Measurements from ENCODE around the gene TEX51.

DNA sequence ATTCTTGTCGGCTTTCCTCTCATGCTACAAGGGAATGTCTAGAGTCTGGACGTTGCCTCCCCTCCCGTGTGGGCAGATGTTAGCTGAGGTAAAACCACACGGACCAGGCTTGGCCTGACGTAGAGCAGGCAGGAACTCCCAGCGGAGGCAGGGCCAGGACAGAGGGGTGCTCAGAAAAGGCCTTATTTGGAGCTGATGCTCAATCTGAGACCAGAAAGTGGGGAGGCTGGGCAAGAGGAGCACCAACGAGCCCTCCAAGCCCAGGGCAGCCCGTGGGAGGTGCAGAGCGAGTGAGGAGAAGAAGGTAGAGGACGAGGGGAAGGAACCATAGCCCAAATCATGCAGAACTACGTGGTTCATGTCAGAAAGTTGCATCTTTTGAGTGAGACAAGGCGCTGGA lies 9.0 kb downstream of the TEX51 start:
- no peak for TF ChIP-seq MYC (IDR thresholded peaks at IDR 0.05; ENCODE audit: low read depth, low read length)
- TF ChIP-seq, protein P1, sequence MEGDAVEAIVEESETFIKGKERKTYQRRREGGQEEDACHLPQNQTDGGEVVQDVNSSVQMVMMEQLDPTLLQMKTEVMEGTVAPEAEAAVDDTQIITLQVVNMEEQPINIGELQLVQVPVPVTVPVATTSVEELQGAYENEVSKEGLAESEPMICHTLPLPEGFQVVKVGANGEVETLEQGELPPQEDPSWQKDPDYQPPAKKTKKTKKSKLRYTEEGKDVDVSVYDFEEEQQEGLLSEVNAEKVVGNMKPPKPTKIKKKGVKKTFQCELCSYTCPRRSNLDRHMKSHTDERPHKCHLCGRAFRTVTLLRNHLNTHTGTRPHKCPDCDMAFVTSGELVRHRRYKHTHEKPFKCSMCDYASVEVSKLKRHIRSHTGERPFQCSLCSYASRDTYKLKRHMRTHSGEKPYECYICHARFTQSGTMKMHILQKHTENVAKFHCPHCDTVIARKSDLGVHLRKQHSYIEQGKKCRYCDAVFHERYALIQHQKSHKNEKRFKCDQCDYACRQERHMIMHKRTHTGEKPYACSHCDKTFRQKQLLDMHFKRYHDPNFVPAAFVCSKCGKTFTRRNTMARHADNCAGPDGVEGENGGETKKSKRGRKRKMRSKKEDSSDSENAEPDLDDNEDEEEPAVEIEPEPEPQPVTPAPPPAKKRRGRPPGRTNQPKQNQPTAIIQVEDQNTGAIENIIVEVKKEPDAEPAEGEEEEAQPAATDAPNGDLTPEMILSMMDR (IDR thresholded peaks at IDR 0.05; ENCODE audit: extremely low read depth in 1 of 2, insufficient read depth in 1 of 2, low read depth in 1 of 2, low read length in 2 of 2), result no peak
- TF ChIP-seq POLR2A (IDR thresholded peaks at IDR 0.05; ENCODE audit: low read depth, low read length), result no peak
- TF ChIP-seq, protein P2, sequence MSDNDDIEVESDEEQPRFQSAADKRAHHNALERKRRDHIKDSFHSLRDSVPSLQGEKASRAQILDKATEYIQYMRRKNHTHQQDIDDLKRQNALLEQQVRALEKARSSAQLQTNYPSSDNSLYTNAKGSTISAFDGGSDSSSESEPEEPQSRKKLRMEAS (IDR thresholded peaks at IDR 0.05; ENCODE audit: insufficient read depth, insufficient read length), result no peak

Data from endothelial cell of umbilical vein (primary cell).